BLaER1 (cell line): ENCODE measurements around the gene GNAO1.

Experiments
- H3K27ac ChIP-seq: shearing (Covaris generic); formaldehyde crosslinking; 2 replicates; pipeline ENCODE4 v1.8.1; 2022
- H3K27me3 ChIP-seq: shearing (Covaris generic); formaldehyde crosslinking; 2 replicates; pipeline ENCODE4 v1.8.1; 2022
- H3K36me3 ChIP-seq: shearing (Covaris generic); formaldehyde crosslinking; 2 replicates; pipeline ENCODE4 v1.8.1; 2022
- H3K4me1 ChIP-seq: shearing (Covaris generic); formaldehyde crosslinking; 2 replicates; pipeline ENCODE4 v1.8.1; 2022
- H3K4me2 ChIP-seq: shearing (Covaris generic); formaldehyde crosslinking; 2 replicates; pipeline ENCODE4 v1.8.1; 2022
- H3K4me3 ChIP-seq: shearing (Covaris generic); formaldehyde crosslinking; 2 replicates; pipeline ENCODE4 v1.8.1; 2022
- H3K9ac ChIP-seq: shearing (Covaris generic); formaldehyde crosslinking; 2 replicates; pipeline ENCODE4 v1.8.1; 2022
- H3K9me3 ChIP-seq: shearing (Covaris generic); formaldehyde crosslinking; 2 replicates; pipeline ENCODE4 v1.8.1; 2022
- H4K20me1 ChIP-seq: shearing (Covaris generic); formaldehyde crosslinking; 2 replicates; pipeline ENCODE4 v1.8.1; 2022
- Cebpa-rat ChIP-seq: shearing (Covaris generic); IDR thresholded peaks from 2 replicates; pipeline ENCODE4 v1.8.1; 2022

Gene GNAO1

GRCh38 chr16:56363781-56364565 is 172.7 kb downstream of the GNAO1 start:
- H3K36me3 ChIP-seq: peaks cover 82% of the 10 kb centered on the region

GRCh38 chr16:56364865-56365264 is 173.6 kb downstream of the GNAO1 start:
- H3K4me2 ChIP-seq: no peak overlapping the region
- no peak overlapping the region for H3K4me3 ChIP-seq
- H3K27me3 ChIP-seq: no peaks in the 10 kb centered on the region
- H3K27ac ChIP-seq: no peak overlapping the region
- H3K9ac ChIP-seq: no peak overlapping the region
- peaks cover 90% of the 10 kb centered on the region for H3K36me3 ChIP-seq
- TF ChIP-seq Cebpa-rat: no peak
- H3K4me1 ChIP-seq: peaks cover 12% of the 10 kb centered on the region
- no peaks in the 10 kb centered on the region for H3K9me3 ChIP-seq
- H4K20me1 ChIP-seq: 0 out of 2 replicates have a peak, but pooled peaks cover 5% of the 10 kb centered on the region

More at GRCh38 chr16:56363781-56364565, 172.7 kb downstream of the GNAO1 start:
- H3K27me3 ChIP-seq: no peaks in the 10 kb centered on the region
- H3K9me3 ChIP-seq: no peaks in the 10 kb centered on the region
- no peak overlapping the region for H3K4me3 ChIP-seq
- no peak for TF ChIP-seq Cebpa-rat
- H3K27ac ChIP-seq: no peak overlapping the region
- H3K4me1 ChIP-seq: peaks cover 19% of the 10 kb centered on the region
- no peaks in the 10 kb centered on the region for H4K20me1 ChIP-seq
- H3K9ac ChIP-seq: no peak overlapping the region
- H3K4me2 ChIP-seq: no peak overlapping the region

- Histone ChIP-seq H3K36me3 (peaks cover 89% of the 10 kb centered on the region), H4K20me1 (0 out of 2 replicates have a peak, but pooled peaks cover 5% of the 10 kb centered on the region), H3K9ac (no peak overlapping the region)
These were observed 174.3 kb downstream of the GNAO1 start for GRCh38 chr16:56365552-56365951.

GRCh38 chr16:56366945-56367344 is 175.7 kb downstream of the GNAO1 start:
- no peak overlapping the region for H3K4me2 ChIP-seq
- no peaks in the 10 kb centered on the region for H3K27me3 ChIP-seq
- no peak overlapping the region for H3K4me3 ChIP-seq
- no peak overlapping the region for H3K27ac ChIP-seq
- 0 out of 2 replicates have a peak, but pooled peaks cover 5% of the 10 kb centered on the region for H4K20me1 ChIP-seq
- no peak for TF ChIP-seq Cebpa-rat
- H3K9me3 ChIP-seq: no peaks in the 10 kb centered on the region
- peaks cover 92% of the 10 kb centered on the region for H3K36me3 ChIP-seq
- no peak overlapping the region for H3K9ac ChIP-seq
- H3K4me1 ChIP-seq: no peaks in the 10 kb centered on the region

More at GRCh38 chr16:56365552-56365951, 174.3 kb downstream of the GNAO1 start:
- Histone ChIP-seq H3K4me1 (peaks cover 5% of the 10 kb centered on the region), H3K27me3 (no peaks in the 10 kb centered on the region), H3K4me2 (no peak overlapping the region), H3K27ac (no peak overlapping the region), H3K9me3 (no peaks in the 10 kb centered on the region), H3K4me3 (no peak overlapping the region)
- no peak for TF ChIP-seq Cebpa-rat

GRCh38 chr16:56367764-56368163 is 176.5 kb downstream of the GNAO1 start:
- Histone ChIP-seq H3K9me3 (no peaks in the 10 kb centered on the region), H4K20me1 (peaks cover 13% of the 10 kb centered on the region; the same call in 1 of the 2 replicates), H3K36me3 (peaks cover 92% of the 10 kb centered on the region), H3K27ac (no peak overlapping the region), H3K4me3 (no peak overlapping the region), H3K4me1 (peaks cover 2% of the 10 kb centered on the region; the same call in 1 of the 2 replicates), H3K9ac (no peak overlapping the region), H3K27me3 (no peaks in the 10 kb centered on the region), H3K4me2 (no peak overlapping the region)
- TF ChIP-seq Cebpa-rat: no peak

GRCh38 chr16:56368545-56368944 is 177.3 kb downstream of the GNAO1 start:
- H3K4me2 ChIP-seq: no peak overlapping the region
- peaks cover 10% of the 10 kb centered on the region for H3K4me1 ChIP-seq
- H3K9me3 ChIP-seq: no peaks in the 10 kb centered on the region
- no peaks in the 10 kb centered on the region for H3K27me3 ChIP-seq
- peaks cover 19% of the 10 kb centered on the region; the same call in 1 of the 2 replicates for H4K20me1 ChIP-seq
- peaks cover 92% of the 10 kb centered on the region for H3K36me3 ChIP-seq
- no peak overlapping the region for H3K9ac ChIP-seq
- TF ChIP-seq Cebpa-rat: no peak
- H3K4me3 ChIP-seq: no peak overlapping the region
- H3K27ac ChIP-seq: no peak overlapping the region

GRCh38 chr16:56369202-56369601 is 177.9 kb downstream of the GNAO1 start:
- Histone ChIP-seq H3K4me3 (no peak overlapping the region), H3K4me2 (no peak overlapping the region), H3K27ac (no peak overlapping the region), H3K9me3 (no peaks in the 10 kb centered on the region), H3K36me3 (peaks cover 91% of the 10 kb centered on the region), H3K9ac (no peak overlapping the region), H3K4me1 (peaks cover 11% of the 10 kb centered on the region), H3K27me3 (no peaks in the 10 kb centered on the region), H4K20me1 (peaks cover 19% of the 10 kb centered on the region; the same call in 1 of the 2 replicates)
- no peak for TF ChIP-seq Cebpa-rat

GRCh38 chr16:56370185-56370874 is 179.0 kb downstream of the GNAO1 start:
- no peaks in the 10 kb centered on the region for H3K27me3 ChIP-seq
- H3K27ac ChIP-seq: no peak overlapping the region
- H3K9me3 ChIP-seq: no peaks in the 10 kb centered on the region
- H3K4me3 ChIP-seq: no peak overlapping the region
- H3K36me3 ChIP-seq: peaks cover 89% of the 10 kb centered on the region
- no peak overlapping the region for H3K4me2 ChIP-seq
- H3K9ac ChIP-seq: no peak overlapping the region
- no peak for TF ChIP-seq Cebpa-rat
- peaks cover 29% of the 10 kb centered on the region; the same call in 1 of the 2 replicates for H4K20me1 ChIP-seq
- H3K4me1 ChIP-seq: peaks cover 15% of the 10 kb centered on the region

- Histone ChIP-seq H3K4me2 (no peak overlapping the region), H4K20me1 (peaks cover 34% of the 10 kb centered on the region; the same call in 1 of the 2 replicates), H3K27me3 (no peaks in the 10 kb centered on the region), H3K27ac (no peak overlapping the region), H3K9ac (no peak overlapping the region), H3K4me3 (no peak overlapping the region), H3K9me3 (no peaks in the 10 kb centered on the region), H3K36me3 (peaks cover 87% of the 10 kb centered on the region), H3K4me1 (peaks cover 16% of the 10 kb centered on the region)
- no peak for TF ChIP-seq Cebpa-rat
These were observed 179.8 kb downstream of the GNAO1 start for GRCh38 chr16:56370875-56371659.
